PFSK-1 (cell line): ENCODE results near the gene CSPG5.

Experiments used
- FOXP2 ChIP-seq: optimal IDR thresholded peaks from 2 replicates; pipeline ENCODE3; 2011; ENCODE audit warnings: borderline replicate concordance, control low read depth, inconsistent platforms; ENCODE audit not compliant: insufficient read depth; ENCODE audit errors: extremely low read length, extremely low read depth
- POLR2AphosphoS5 ChIP-seq: IDR thresholded peaks from 2 replicates; pipeline ENCODE4 v1.6.1; 2012; ENCODE audit warnings: low read depth, mild to moderate bottlenecking, control low read depth, low read length, moderate library complexity
- SIN3A ChIP-seq: IDR thresholded peaks from 2 replicates; pipeline ENCODE4 v1.6.1; 2012; ENCODE audit warnings: mild to moderate bottlenecking, low read length, moderate library complexity, borderline replicate concordance; ENCODE audit not compliant: insufficient read depth
- TAF1 ChIP-seq: IDR thresholded peaks from 2 replicates; pipeline ENCODE4 v1.6.1; 2012; ENCODE audit warnings: low read length, control low read depth, borderline replicate concordance; ENCODE audit not compliant: insufficient read depth
- TF ChIP-seq, protein P1 (sequence below), 2 experiments: IDR thresholded peaks; 2 replicates each; pipeline versions ENCODE4 v1.6.1 to v1.8.0; 2011 to 2012; ENCODE audit warnings: low read depth in 2 of 2, low read length in 2 of 2, control low read depth in 1 of 2, inconsistent platforms in 1 of 2, mild to moderate bottlenecking in 1 of 2, moderate library complexity in 1 of 2; ENCODE audit not compliant: insufficient read depth in 1 of 2

DNA sequence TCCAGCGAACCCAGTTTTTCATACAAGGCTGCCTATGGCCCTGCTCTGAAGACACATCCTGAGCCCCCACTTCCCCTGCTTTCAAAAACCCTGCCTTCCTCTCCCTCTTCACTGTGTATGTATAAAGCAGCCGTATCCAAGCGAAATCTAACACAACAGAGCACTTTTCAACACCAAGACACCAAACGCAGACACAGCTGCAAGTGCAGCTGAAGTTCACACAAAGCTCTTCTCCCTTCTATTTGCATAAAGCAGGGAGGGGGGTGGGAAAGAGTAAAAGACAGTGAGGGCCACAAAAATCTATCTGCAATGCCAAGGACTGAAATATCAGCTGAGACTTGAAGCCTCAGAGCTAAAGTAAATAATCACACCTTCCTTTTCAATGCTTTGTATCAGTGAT lies 35.1 kb upstream of the CSPG5 start:
- no peak for TF ChIP-seq POLR2AphosphoS5
- TF ChIP-seq SIN3A: no peak
- TF ChIP-seq, protein P1, sequence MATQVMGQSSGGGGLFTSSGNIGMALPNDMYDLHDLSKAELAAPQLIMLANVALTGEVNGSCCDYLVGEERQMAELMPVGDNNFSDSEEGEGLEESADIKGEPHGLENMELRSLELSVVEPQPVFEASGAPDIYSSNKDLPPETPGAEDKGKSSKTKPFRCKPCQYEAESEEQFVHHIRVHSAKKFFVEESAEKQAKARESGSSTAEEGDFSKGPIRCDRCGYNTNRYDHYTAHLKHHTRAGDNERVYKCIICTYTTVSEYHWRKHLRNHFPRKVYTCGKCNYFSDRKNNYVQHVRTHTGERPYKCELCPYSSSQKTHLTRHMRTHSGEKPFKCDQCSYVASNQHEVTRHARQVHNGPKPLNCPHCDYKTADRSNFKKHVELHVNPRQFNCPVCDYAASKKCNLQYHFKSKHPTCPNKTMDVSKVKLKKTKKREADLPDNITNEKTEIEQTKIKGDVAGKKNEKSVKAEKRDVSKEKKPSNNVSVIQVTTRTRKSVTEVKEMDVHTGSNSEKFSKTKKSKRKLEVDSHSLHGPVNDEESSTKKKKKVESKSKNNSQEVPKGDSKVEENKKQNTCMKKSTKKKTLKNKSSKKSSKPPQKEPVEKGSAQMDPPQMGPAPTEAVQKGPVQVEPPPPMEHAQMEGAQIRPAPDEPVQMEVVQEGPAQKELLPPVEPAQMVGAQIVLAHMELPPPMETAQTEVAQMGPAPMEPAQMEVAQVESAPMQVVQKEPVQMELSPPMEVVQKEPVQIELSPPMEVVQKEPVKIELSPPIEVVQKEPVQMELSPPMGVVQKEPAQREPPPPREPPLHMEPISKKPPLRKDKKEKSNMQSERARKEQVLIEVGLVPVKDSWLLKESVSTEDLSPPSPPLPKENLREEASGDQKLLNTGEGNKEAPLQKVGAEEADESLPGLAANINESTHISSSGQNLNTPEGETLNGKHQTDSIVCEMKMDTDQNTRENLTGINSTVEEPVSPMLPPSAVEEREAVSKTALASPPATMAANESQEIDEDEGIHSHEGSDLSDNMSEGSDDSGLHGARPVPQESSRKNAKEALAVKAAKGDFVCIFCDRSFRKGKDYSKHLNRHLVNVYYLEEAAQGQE (IDR thresholded peaks at IDR 0.05; ENCODE audit: insufficient read depth in 1 of 2, low read depth in 2 of 2, low read length in 2 of 2): no peak
- TF ChIP-seq FOXP2: no peak
- no peak for TF ChIP-seq TAF1
